ENCODE data around the gene LEF1.

The LEF1 gene

GRCh38 chr4:108107729-108108382, 60.9 kb downstream of the LEF1 start:
- DNase-seq, result no peak

- DNase-seq, result no peak
Measured at GRCh38 chr4:108107101-108107500, 61.6 kb downstream of the LEF1 start.

GRCh38 chr4:108106186-108106585, 62.5 kb downstream of the LEF1 start:
- no peak for DNase-seq

- DNase-seq, result no peak
Measured at GRCh38 chr4:108103099-108103862, 65.5 kb downstream of the LEF1 start.

- DNase-seq, result no peak
Measured at GRCh38 chr4:108100827-108101226, 67.9 kb downstream of the LEF1 start.

GRCh38 chr4:108099838-108100237, 68.9 kb downstream of the LEF1 start:
- DNase-seq, result no peak

GRCh38 chr4:108097990-108098553, 70.7 kb downstream of the LEF1 start:
- DNase-seq, result no peak

- DNase-seq, result no peak
Measured at GRCh38 chr4:108094923-108095482, 73.7 kb downstream of the LEF1 start.

- peak; percentile 10 for DNase-seq
Measured at GRCh38 chr4:108094131-108094530, 74.6 kb downstream of the LEF1 start.

- no peak for DNase-seq
Measured at GRCh38 chr4:108092288-108092687, 76.4 kb downstream of the LEF1 start.

- no peak for DNase-seq
Measured at GRCh38 chr4:108087293-108087967, 81.3 kb downstream of the LEF1 start.

GRCh38 chr4:108081256-108081655, 87.5 kb downstream of the LEF1 start:
- DNase-seq, result no peak

GRCh38 chr4:108080747-108081146, 88.0 kb downstream of the LEF1 start:
- no peak for DNase-seq

GRCh38 chr4:108078024-108078733, 90.6 kb downstream of the LEF1 start:
- no peak for DNase-seq

- DNase-seq, result no peak
Measured at GRCh38 chr4:108072300-108072699, 96.4 kb downstream of the LEF1 start.

GRCh38 chr4:108070775-108071174, 98.0 kb downstream of the LEF1 start:
- no peak for DNase-seq

- no peak for DNase-seq
Measured at GRCh38 chr4:108068442-108068841, 100.3 kb downstream of the LEF1 start.

- DNase-seq, result no peak
Measured at GRCh38 chr4:108060686-108061321, 107.9 kb downstream of the LEF1 start.

GRCh38 chr4:108060164-108060563, 108.6 kb downstream of the LEF1 start:
- DNase-seq, result peak; percentile 5

GRCh38 chr4:108058685-108059440, 109.9 kb downstream of the LEF1 start:
- DNase-seq, result no peak

- no peak for DNase-seq
Measured at GRCh38 chr4:108056418-108056817, 112.3 kb downstream of the LEF1 start.
